ENCODE data around the gene LHX4. TPM values are rescaled to one million over a fixed set of nuclear protein-coding genes. Genes with fewer than 3 reads are reported as not detected.
"Not testable (repeated sequence)": the region's sequence is repeated elsewhere in the genome, so short reads cannot be mapped to it uniquely, and the experiment has no call there.

The LHX4 gene
- total and polyA plus RNA-seq, 2 donors from 2014 or later = 0.37 TPM; not detected in 1

- H3K4me1 ChIP-seq (ENCODE audit: control insufficient read depth in 2 of 3, insufficient read depth in 2 of 3, low read depth in 1 of 3, low read length in 3 of 3) = no peaks in the 10 kb centered on the region
- no peak for DNase-seq
- no peaks in the 10 kb centered on the region for H3K9me3 ChIP-seq (ENCODE audit: control insufficient read depth in 2 of 3, insufficient read depth in 1 of 3, low read length in 3 of 3)
- no peak for TF ChIP-seq CTCF (IDR thresholded peaks at IDR 0.05; ENCODE audit: borderline replicate concordance, extremely low read depth, insufficient read depth)
- H3K4me3 ChIP-seq (ENCODE audit: low read length in 3 of 3) = no peak overlapping the region
- no peak overlapping the region for H3K27ac ChIP-seq (ENCODE audit: low read depth in 2 of 2, low read length in 2 of 2)
- H3K27me3 ChIP-seq (ENCODE audit: control insufficient read depth, insufficient read depth, low read length) = no peaks in the 10 kb centered on the region
- no peaks in the 10 kb centered on the region for H3K36me3 ChIP-seq (ENCODE audit: control insufficient read depth in 2 of 3, insufficient read depth in 3 of 3, low read length in 3 of 3)
- no peak for FAIRE-seq
- H3K9ac ChIP-seq (ENCODE audit: low read length in 3 of 3) = no peak overlapping the region
- intact Hi-C loops (cut with DNase I) = no loop called here
These were observed 31.0 kb upstream of the LHX4 start for GRCh38 chr1:180199018-180199417.

- intact Hi-C loops (cut with DNase I) = no loop called here
- Histone ChIP-seq H3K4me1 (ENCODE audit: control insufficient read depth in 2 of 3, insufficient read depth in 2 of 3, low read depth in 1 of 3, low read length in 3 of 3) (no peaks in the 10 kb centered on the region), H3K36me3 (ENCODE audit: control insufficient read depth in 2 of 3, insufficient read depth in 3 of 3, low read length in 3 of 3) (no peaks in the 10 kb centered on the region), H3K27me3 (ENCODE audit: control insufficient read depth, insufficient read depth, low read length) (no peaks in the 10 kb centered on the region), H3K27ac (ENCODE audit: low read depth in 2 of 2, low read length in 2 of 2) (no peak overlapping the region), H3K9me3 (ENCODE audit: control insufficient read depth in 2 of 3, insufficient read depth in 1 of 3, low read length in 3 of 3) (no peaks in the 10 kb centered on the region), H3K4me3 (ENCODE audit: low read length in 3 of 3) (no peak overlapping the region), H3K9ac (ENCODE audit: low read length in 3 of 3) (no peak overlapping the region)
- FAIRE-seq (no peak), DNase-seq (no peak)
- TF ChIP-seq CTCF (IDR thresholded peaks at IDR 0.05; ENCODE audit: borderline replicate concordance, extremely low read depth, insufficient read depth) = no peak
These were observed 28.4 kb upstream of the LHX4 start for GRCh38 chr1:180201451-180202200.

GRCh38 chr1:180202588-180202987 is 27.5 kb upstream of the LHX4 start:
- H3K9ac ChIP-seq (ENCODE audit: low read length in 3 of 3); H3K27me3 ChIP-seq (ENCODE audit: control insufficient read depth, insufficient read depth, low read length); H3K4me1 ChIP-seq (ENCODE audit: control insufficient read depth in 2 of 3, insufficient read depth in 2 of 3, low read depth in 1 of 3, low read length in 3 of 3); H3K9me3 ChIP-seq (ENCODE audit: control insufficient read depth in 2 of 3, insufficient read depth in 1 of 3, low read length in 3 of 3); H3K27ac ChIP-seq (ENCODE audit: low read depth in 2 of 2, low read length in 2 of 2); H3K36me3 ChIP-seq (ENCODE audit: control insufficient read depth in 2 of 3, insufficient read depth in 3 of 3, low read length in 3 of 3); intact Hi-C loops (cut with DNase I); H3K4me3 ChIP-seq (ENCODE audit: low read length in 3 of 3); FAIRE-seq; DNase-seq: not testable (repeated sequence)

GRCh38 chr1:180204231-180204630 is 25.8 kb upstream of the LHX4 start:
- FAIRE-seq (no peak), DNase-seq (no peak)
- Histone ChIP-seq H3K9me3 (ENCODE audit: control insufficient read depth in 2 of 3, insufficient read depth in 1 of 3, low read length in 3 of 3) (no peaks in the 10 kb centered on the region), H3K36me3 (ENCODE audit: control insufficient read depth in 2 of 3, insufficient read depth in 3 of 3, low read length in 3 of 3) (no peaks in the 10 kb centered on the region), H3K4me1 (ENCODE audit: control insufficient read depth in 2 of 3, insufficient read depth in 2 of 3, low read depth in 1 of 3, low read length in 3 of 3) (no peaks in the 10 kb centered on the region), H3K27ac (ENCODE audit: low read depth in 2 of 2, low read length in 2 of 2) (no peak overlapping the region), H3K9ac (ENCODE audit: low read length in 3 of 3) (no peak overlapping the region), H3K4me3 (ENCODE audit: low read length in 3 of 3) (no peak overlapping the region), H3K27me3 (ENCODE audit: control insufficient read depth, insufficient read depth, low read length) (no peaks in the 10 kb centered on the region)
- intact Hi-C loops (cut with DNase I) = no loop called here
- no peak for TF ChIP-seq CTCF (IDR thresholded peaks at IDR 0.05; ENCODE audit: borderline replicate concordance, extremely low read depth, insufficient read depth)
